Measurements from ENCODE around the gene POTED.
"Not testable (repeated sequence)": the region's sequence is repeated elsewhere in the genome, so short reads cannot be mapped to it uniquely, and the experiment has no call there.

Gene POTED

DNA sequence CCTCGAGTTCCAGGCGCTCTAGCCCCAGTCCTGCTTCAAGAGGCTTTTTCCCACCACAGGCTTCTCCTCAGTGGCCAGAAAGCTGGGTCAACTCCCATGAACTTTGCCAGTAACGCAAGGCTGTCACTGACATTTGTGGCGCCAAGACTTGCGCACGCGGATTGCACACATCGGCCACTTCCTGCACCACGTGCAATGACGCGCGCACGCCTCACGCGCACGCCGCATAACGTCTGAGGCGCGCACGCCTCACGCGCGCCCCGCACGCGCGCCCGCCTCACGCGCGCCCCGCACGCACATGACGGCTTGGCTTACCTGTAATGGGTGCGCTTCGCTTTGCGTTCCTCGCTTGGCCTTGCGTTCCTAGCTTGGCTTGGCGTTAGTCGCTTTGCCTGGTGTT lies at the start of gene POTED:
Gene POTED, plus strand, starts transcription at position 301 of the 400 bp plus-strand sequence. CDS start 452 bp downstream, outside the sequence.
- H3K4me3 ChIP-seq (ENCODE audit: low read length) = not testable (repeated sequence)

- not testable (repeated sequence) for H3K4me3 ChIP-seq (ENCODE audit: low read length)
Observed at GRCh38 chr21:13650101-13650500, 40.5 kb downstream of the POTED start.

DNA sequence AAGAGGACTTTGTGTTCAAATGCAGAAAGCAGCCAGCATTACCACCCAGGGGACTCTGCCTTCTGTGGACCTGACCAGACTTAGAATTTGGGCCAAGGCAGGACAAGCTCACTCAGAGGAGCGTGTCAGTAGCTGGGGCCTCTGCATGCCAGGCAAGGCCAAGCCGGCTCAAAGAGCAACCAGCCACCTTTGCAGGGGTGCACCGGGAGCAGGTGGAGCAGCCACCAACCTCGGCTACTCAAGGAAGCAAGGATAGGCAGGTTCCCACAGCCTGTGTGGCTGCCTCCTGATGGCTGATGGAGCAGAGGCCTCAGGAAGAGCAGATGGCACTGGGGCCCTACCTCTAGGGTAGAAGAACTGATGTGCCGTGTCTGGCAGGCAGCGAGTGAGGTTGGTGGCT lies 42.2 kb downstream of the POTED start:
- H3K4me3 ChIP-seq (ENCODE audit: low read length) = not testable (repeated sequence)

Measured in GM08714 (cell line).